ENCODE measurements around the gene METTL17.
A peak's percentile ranks its signal among the peaks of the same experiment; 100 is the strongest.

Gene METTL17

DNA sequence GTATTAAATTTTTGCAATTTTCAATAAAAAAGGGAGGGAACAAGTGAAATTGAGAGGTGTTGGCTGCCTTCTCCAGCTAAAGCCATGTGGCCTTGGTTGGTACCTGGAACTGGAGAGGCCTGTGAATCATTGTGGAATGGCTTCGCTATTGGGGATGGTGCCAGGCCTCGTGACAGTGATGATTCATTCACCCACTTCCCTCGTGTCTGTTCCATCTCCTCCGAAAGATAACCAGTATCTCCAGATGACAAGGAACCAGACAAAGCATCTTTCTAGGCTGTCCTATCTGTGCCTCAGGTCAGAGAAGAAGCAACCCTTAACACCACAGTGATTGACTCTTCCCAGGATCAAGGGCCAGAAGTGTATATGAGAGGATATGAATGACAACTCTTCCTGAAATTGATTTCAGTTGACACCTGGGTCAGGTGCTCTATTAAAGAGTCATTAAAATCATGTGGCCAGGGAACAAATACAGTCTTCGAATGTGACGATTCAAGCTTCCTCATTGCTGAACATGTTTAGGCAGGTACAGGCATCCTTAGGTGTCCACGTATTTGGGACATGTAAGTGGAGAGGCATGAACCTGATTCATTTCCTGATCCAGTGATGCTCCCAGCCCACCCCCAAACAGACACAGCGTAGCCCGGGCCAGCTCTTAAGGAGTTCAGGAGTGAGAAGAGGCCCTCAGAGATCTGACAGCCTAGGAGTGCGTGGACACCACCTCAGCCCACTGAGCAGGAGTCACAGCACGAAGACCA, 52.1 kb downstream of the METTL17 start, which contains the start of gene RNASE7:
TSS of gene RNASE7 (plus strand) at position 687 of the 758 bp plus-strand sequence. CDS start 631 bp downstream, outside the sequence.
- no peak for TF ChIP-seq Cebpa-rat (IDR thresholded peaks at IDR 0.05)
- Histone ChIP-seq H3K27ac (no peak within 1 kb of the TSS), H4K20me1 (no peaks in the 10 kb centered on the region), H3K27me3 (no peaks in the 10 kb centered on the region), H3K36me3 (no peaks in the 10 kb centered on the region), H3K4me1 (peaks cover 11 to 39% (median 21%) of the 10 kb centered on the region in 10 experiments), H3K9me3 (replicated peaks in 1 of 11) (no peaks in the 10 kb centered on the region), H3K9ac (no peak within 1 kb of the TSS), H3K4me2 (peak within 1 kb of the TSS in 2 of 11 experiments; percentile 21 to 27; a peak in 1 of 22 replicates), H3K4me3 (no peak within 1 kb of the TSS)

DNA sequence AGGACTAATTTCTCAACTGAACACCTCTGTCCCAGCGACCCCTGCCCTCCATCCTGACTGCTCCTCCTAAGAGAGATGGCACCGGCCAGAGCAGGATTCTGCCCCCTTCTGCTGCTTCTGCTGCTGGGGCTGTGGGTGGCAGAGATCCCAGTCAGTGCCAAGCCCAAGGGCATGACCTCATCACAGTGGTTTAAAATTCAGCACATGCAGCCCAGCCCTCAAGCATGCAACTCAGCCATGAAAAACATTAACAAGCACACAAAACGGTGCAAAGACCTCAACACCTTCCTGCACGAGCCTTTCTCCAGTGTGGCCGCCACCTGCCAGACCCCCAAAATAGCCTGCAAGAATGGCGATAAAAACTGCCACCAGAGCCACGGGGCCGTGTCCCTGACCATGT, 53.1 kb downstream of the METTL17 start:
- no peak for TF ChIP-seq Cebpa-rat (IDR thresholded peaks at IDR 0.05)
- Histone ChIP-seq H3K27ac (no peak overlapping the region), H3K36me3 (no peaks in the 10 kb centered on the region), H4K20me1 (no peaks in the 10 kb centered on the region), H3K4me2 (no peak overlapping the region), H3K27me3 (no peaks in the 10 kb centered on the region), H3K4me3 (no peak overlapping the region), H3K9me3 (replicated peaks in 1 of 11) (no peaks in the 10 kb centered on the region), H3K9ac (no peak overlapping the region), H3K4me1 (peaks cover 11 to 36% (median 20%) of the 10 kb centered on the region in 10 experiments)

DNA sequence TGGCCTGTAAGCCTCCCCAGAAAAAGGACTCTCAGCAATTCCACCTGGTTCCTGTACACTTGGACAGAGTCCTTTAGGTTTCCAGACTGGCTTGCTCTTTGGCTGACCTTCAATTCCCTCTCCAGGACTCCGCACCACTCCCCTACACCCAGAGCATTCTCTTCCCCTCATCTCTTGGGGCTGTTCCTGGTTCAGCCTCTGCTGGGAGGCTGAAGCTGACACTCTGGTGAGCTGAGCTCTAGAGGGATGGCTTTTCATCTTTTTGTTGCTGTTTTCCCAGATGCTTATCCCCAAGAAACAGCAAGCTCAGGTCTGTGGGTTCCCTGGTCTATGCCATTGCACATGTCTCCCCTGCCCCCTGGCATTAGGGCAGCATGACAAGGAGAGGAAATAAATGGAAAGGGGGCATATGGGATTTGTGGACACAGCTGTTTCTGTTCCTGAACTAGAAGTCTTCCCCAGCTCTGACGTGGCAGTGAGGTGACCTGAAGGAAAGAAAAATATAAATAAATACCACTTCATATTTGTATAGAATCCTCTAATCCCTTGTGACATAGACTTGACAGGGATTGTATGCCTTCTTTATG, 53.7 kb downstream of the METTL17 start:
- H3K9ac ChIP-seq: no peak overlapping the region
- H3K4me1 ChIP-seq: peaks cover 11 to 36% (median 20%) of the 10 kb centered on the region in 10 experiments
- no peaks in the 10 kb centered on the region for H4K20me1 ChIP-seq
- H3K4me3 ChIP-seq: no peak overlapping the region
- no peaks in the 10 kb centered on the region for H3K27me3 ChIP-seq
- no peak for TF ChIP-seq Cebpa-rat (IDR thresholded peaks at IDR 0.05)
- no peaks in the 10 kb centered on the region for H3K9me3 ChIP-seq (replicated peaks in 1 of 11)
- H3K36me3 ChIP-seq: no peaks in the 10 kb centered on the region
- no peak overlapping the region for H3K27ac ChIP-seq
- H3K4me2 ChIP-seq: peak overlapping the region in 7 of 11 experiments; percentile 17 to 67 (median 44); a peak in 7 of 22 replicates

DNA sequence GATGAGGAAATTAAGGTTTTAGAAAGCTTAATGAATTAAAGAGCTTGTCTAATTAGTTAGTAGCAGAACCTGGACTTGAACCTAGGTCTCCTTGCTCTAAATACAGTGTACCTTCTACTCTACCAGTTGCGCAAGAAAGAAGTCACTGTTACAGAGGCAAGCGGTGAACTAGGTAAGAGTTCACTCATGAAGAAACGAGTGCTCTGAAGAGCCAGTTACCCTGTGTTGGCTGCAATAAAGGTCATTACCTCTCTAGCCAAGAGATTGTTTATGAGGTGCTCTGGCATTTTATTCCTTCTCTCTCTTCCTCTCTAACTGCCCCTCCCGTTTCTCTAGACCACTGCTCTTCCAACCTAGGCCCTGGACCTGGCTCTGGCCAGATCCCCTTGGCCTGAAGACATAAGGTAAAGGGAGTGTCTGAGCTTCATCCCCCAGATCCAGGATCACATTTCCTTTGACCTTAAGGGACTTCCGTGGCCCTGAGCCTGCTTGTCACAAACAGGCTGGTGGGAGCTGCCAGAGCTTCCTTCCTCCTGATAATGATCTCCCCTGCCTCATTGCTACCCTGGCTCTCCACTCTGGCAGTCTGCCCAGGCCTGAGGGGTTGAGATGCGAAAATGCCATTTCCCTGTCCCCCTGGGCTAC, 54.3 kb downstream of the METTL17 start:
- H3K36me3 ChIP-seq: no peaks in the 10 kb centered on the region
- no peak overlapping the region for H3K9ac ChIP-seq
- no peak overlapping the region for H3K27ac ChIP-seq
- no peaks in the 10 kb centered on the region for H4K20me1 ChIP-seq
- H3K4me2 ChIP-seq: peak overlapping the region; percentile 17 to 67 (median 44); a peak in 21 of 22 replicates
- TF ChIP-seq Cebpa-rat (IDR thresholded peaks at IDR 0.05): peak in 6 of 11 experiments; percentile 19 to 74 (median 43); a peak in 6 of 22 replicates
- no peak overlapping the region for H3K4me3 ChIP-seq
- H3K27me3 ChIP-seq: no peaks in the 10 kb centered on the region
- no peaks in the 10 kb centered on the region for H3K9me3 ChIP-seq (replicated peaks in 1 of 11)
- peaks cover 11 to 33% (median 20%) of the 10 kb centered on the region in 10 experiments for H3K4me1 ChIP-seq
